Measurements from ENCODE around the gene LRRC41. TPM values are rescaled to one million over a fixed set of nuclear protein-coding genes. Genes with fewer than 3 reads are reported as not detected.

LRRC41 gene, protein sequence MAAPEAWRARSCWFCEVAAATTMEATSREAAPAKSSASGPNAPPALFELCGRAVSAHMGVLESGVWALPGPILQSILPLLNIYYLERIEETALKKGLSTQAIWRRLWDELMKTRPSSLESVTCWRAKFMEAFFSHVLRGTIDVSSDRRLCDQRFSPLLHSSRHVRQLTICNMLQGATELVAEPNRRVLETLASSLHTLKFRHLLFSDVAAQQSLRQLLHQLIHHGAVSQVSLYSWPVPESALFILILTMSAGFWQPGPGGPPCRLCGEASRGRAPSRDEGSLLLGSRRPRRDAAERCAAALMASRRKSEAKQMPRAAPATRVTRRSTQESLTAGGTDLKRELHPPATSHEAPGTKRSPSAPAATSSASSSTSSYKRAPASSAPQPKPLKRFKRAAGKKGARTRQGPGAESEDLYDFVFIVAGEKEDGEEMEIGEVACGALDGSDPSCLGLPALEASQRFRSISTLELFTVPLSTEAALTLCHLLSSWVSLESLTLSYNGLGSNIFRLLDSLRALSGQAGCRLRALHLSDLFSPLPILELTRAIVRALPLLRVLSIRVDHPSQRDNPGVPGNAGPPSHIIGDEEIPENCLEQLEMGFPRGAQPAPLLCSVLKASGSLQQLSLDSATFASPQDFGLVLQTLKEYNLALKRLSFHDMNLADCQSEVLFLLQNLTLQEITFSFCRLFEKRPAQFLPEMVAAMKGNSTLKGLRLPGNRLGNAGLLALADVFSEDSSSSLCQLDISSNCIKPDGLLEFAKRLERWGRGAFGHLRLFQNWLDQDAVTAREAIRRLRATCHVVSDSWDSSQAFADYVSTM
- total RNA-seq (2022; extraction: Qiagen RNA extraction; ENCODE audit: low read depth): 34.3 to 44.1 TPM (median 40.6 TPM) in 5 replicates

DNA sequence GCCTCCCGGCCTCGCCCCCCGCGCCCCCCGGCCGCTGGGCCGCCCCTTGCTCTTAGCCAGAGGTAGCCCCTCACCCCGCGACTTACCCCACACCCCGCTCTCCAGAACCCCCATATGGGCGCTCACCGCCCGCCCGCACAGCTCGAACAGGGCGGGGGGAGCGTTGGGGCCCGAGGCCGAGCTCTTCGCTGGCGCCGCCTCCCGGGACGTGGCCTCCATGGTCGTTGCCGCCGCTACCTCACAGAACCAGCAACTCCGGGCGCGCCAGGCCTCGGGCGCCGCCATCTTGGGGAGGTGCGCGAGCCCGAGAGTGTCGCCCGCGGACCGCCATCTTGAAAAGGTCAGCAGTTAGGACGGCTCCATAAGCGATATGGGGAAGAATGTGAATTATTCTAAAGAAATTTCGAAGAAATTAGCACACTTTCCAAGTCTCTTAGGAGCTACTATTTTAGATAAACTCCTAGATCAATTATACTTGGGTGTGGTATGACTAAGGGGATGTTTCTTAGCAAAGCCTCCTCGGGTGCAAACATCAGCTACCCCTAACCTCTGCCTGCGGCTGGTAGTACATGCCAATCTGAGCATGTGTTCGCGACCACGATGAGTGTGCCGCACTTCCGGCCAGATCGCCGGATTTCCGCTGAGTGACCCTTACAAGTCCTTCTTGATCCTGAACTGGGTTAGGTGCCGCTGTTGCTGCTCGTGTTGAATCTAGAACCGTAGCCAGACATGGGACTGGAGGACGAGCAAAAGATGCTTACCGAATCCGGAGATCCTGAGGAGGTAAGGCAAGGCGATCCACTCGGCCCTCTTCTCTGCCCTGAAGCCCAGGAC is at the start of gene LRRC41, which contains the start of gene UQCRH:
Gene LRRC41 (minus strand): TSS at position 579 of the 834 bp plus-strand sequence. CDS start 294 bp downstream, at position 285.
Gene UQCRH (plus strand): TSS at position 661 of the 834 bp plus-strand sequence. CDS start 69 bp downstream, at position 730.

DNA sequence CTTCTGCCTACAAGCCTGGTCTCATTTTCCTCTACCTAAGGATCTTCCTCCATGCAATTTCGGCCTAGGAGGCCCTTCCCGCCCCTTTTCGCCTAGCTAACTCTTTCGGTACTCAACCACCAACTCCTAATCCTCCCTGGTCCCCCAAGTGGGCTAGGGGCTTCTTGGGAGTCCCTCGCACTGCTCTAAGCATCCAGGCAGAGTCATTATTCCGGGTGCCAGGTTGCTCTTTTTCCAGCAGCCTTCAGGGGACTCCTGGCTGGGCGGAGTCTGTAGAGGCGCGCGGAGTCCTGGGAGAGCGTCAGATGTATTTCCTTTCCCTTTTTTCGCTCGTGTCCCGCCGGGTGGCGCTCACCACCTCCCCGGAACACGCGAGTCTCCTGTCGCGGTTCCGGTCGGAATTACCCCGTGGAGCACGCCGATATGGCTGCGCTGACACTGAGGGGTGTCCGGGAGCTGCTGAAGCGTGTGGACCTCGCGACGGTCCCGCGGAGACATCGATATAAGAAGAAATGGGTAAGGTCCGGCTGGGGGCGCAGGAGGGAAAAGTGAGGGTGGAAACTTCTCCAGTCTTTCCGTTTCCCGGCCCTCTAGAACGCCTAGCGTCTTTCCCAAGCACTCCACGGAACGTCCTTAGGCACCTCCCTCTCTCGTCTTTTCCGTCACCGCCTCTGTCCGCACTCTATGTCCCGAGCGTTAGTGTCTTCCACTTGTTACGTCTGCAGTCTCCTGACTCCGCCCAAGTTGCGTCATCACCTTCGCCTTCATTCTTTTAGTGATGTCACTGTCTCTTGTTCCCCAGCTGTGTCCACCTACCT is 37.2 kb upstream of the LRRC41 start, which contains the start of gene NSUN4:
Gene NSUN4 (plus strand): TSS at position 404 of the 818 bp plus-strand sequence. CDS start 20 bp downstream, at position 424.

DNA sequence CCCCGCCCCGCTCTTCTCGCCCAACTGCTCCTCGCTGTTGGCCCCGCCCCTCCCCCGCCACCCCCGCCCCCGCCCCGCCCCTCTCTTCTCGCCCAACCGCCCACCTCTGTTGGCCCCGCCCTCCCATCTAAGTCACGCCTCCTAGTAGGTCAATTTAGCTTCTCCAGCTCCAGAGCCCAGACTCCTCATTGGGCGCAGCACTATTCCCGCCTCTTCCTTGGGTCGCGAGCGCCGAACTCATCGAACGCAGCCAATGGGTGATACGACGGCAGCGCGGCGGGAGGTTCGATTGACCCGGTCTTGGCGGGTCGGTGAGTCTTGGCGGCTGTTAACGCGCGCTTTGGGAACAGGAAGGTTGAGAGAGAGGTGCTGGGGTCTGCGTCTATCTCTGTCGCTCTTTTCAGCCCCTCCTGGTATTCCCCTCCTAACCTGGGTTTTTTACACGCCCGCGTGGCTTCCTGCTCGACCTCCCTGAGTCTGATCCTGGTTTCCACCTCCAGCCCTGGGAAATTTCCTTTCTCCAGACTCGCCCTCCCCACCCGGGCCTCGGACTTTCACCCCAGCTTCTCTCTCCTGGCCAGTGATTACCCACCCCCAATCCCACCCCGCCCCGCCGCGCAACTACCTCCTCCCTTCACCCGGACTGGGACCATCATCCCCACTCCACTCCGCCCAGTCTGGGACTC is 55.8 kb downstream of the LRRC41 start, which contains the start of gene RAD54L:
Gene RAD54L (plus strand): TSS at position 328 of the 686 bp plus-strand sequence. CDS start 643 bp downstream, outside the sequence.

Other genes with a start within 250 kb of the LRRC41 start
- gene PIK3R3, start 171.0 kb downstream of the LRRC41 start, total RNA-seq (2022; extraction: Qiagen RNA extraction; ENCODE audit: low read depth): 0.54 to 1.3 TPM (median 0.77 TPM) in 5 replicates
- 1.7 to 4.6 TPM (median 2.3 TPM) in 5 replicates for gene TSPAN1, start 128.5 kb downstream of the LRRC41 start, total RNA-seq (2022; extraction: Qiagen RNA extraction; ENCODE audit: low read depth)
- not detected in 5 replicates for gene P3R3URF, start 127.1 kb downstream of the LRRC41 start, total RNA-seq (2022; extraction: Qiagen RNA extraction; ENCODE audit: low read depth)
- 33.9 to 54.9 TPM (median 44.7 TPM) in 5 replicates for gene POMGNT1, start 105.2 kb downstream of the LRRC41 start, total RNA-seq (2022; extraction: Qiagen RNA extraction; ENCODE audit: low read depth)
- gene LURAP1, start 100.3 kb downstream of the LRRC41 start, total RNA-seq (2022; extraction: Qiagen RNA extraction; ENCODE audit: low read depth): not detected in 5 replicates
- 9.8 to 12.3 TPM (median 11.6 TPM) in 5 replicates for gene RAD54L, start 55.9 kb downstream of the LRRC41 start, total RNA-seq (2022; extraction: Qiagen RNA extraction; ENCODE audit: low read depth)
- 387 to 593 TPM (median 418 TPM) in 5 replicates for gene UQCRH, start 82 bp upstream of the LRRC41 start, total RNA-seq (2022; extraction: Qiagen RNA extraction; ENCODE audit: low read depth)
- gene NSUN4, start 37.2 kb upstream of the LRRC41 start, total RNA-seq (2022; extraction: Qiagen RNA extraction; ENCODE audit: low read depth): 11.1 to 13.0 TPM (median 12.1 TPM) in 5 replicates
- 0.69 to 1.0 TPM (median 0.77 TPM) in 5 replicates for gene FAAH, start 90.7 kb upstream of the LRRC41 start, total RNA-seq (2022; extraction: Qiagen RNA extraction; ENCODE audit: low read depth)
- 0.71 to 1.2 TPM (median 1.0 TPM) in 5 replicates for gene DMBX1, start 186.2 kb upstream of the LRRC41 start, total RNA-seq (2022; extraction: Qiagen RNA extraction; ENCODE audit: low read depth)
- not detected in 5 replicates for gene KNCN, start 248.0 kb upstream of the LRRC41 start, total RNA-seq (2022; extraction: Qiagen RNA extraction; ENCODE audit: low read depth)